Fibroblast of pulmonary artery (primary cell): ENCODE measurements around the gene FBXO44.

ENCODE experiments used
- DNase-seq: peaks from one replicate; pipeline ENCODE4 v3.0.0-alpha.2; 2010; ENCODE audit warnings: low read depth
- H3K4me3 ChIP-seq: replicated peaks from 2 replicates; pipeline ENCODE4 v1.5.1; 2011; ENCODE audit warnings: low read depth, mild to moderate bottlenecking, control low read depth, low read length, moderate library complexity
- TF ChIP-seq, protein P1 (sequence below): IDR thresholded peaks from 2 replicates; pipeline ENCODE4 v1.5.1; 2011; ENCODE audit warnings: mild to moderate bottlenecking, control low read depth, low read length, inconsistent platforms; ENCODE audit errors: missing control alignments

The FBXO44 gene

DNA sequence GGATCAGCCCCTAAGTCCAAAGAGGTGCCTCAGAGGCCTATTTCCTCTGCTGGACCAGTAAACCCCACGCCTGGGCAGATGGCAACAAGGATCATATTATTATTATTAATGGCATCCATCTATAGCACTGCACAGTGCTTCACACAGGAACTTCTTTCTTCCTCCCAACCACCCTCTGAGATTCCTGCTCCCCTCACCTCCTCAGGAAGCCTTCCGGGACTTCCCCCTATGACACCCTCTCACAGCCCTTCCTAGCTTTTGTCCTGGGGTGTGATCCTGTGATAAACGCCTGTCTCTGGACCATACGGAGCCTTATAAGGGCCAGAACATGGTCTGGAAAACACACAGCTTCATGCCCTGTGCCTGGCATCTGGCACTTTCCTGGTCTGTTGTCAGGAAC lies 3.7 kb upstream of the FBXO44 start:
- TF ChIP-seq, protein P1, sequence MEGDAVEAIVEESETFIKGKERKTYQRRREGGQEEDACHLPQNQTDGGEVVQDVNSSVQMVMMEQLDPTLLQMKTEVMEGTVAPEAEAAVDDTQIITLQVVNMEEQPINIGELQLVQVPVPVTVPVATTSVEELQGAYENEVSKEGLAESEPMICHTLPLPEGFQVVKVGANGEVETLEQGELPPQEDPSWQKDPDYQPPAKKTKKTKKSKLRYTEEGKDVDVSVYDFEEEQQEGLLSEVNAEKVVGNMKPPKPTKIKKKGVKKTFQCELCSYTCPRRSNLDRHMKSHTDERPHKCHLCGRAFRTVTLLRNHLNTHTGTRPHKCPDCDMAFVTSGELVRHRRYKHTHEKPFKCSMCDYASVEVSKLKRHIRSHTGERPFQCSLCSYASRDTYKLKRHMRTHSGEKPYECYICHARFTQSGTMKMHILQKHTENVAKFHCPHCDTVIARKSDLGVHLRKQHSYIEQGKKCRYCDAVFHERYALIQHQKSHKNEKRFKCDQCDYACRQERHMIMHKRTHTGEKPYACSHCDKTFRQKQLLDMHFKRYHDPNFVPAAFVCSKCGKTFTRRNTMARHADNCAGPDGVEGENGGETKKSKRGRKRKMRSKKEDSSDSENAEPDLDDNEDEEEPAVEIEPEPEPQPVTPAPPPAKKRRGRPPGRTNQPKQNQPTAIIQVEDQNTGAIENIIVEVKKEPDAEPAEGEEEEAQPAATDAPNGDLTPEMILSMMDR: no peak
- no peak overlapping the region for H3K4me3 ChIP-seq
- no peak for DNase-seq

DNA sequence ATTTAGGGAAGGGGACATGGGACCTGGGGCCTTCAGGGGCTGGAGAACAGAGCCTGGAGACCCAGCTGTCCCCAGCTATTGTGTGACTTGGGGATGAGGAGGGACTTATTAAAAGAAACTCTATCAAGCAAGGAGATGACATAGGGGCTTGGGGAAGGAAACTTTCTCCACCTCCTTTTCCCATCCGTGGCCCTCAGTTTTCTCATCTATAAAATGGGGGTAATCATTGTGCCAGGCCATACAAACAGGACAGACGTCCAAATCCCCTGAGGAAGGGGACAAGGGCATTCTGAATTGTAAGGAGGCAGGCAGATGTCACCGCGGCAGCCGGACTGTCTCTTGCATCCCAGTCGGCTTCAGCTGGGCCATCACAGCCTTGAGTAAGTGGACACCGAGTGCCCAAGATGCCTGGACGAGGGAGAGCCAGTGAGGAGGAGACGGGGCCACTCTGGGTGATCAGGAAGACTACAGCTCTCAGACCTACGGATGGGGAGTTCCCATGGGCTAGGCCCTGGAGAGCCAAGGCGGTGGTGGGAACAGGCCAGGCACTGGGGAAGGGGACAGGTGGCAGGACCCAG lies 2.4 kb upstream of the FBXO44 start:
- TF ChIP-seq, protein P1: no peak
- no peak for DNase-seq
- no peak overlapping the region for H3K4me3 ChIP-seq

DNA sequence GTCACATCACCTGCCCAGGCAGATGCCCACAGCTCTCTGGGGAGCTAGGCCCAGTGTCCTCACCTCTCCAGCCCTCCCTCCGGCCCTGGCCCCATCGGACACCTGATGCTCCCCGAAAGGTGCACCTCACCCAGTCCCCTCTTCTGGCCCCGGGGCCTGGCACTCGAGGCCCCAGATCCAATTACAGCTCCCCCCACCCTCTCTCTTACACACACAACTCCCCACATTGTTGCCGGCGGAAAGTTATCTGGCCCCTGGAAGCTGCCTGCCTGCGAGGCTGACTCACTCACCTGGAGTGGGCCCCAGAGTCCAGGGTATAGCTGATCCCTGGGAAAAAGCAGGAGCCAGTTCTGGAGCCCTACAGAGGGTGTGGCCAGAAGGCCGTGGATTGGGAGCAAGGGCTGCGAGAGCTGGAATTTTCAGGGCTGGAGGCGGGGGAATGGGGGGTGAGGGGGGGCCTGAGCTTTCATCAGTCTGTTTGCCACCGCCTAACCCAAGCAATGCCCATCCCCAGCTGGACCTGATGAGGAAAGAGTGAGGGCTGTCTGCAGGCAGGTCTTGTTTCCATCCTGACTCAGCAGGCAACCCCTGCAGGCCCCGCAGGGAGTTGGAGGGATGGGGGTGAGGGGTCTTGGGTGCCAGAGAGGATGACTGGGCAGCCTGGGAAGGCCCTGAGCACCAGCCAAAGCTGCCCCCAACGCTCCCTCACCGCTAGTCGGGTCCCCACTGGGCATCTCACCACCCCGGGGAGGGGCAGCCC lies 1.4 kb upstream of the FBXO44 start:
- TF ChIP-seq, protein P1: no peak
- DNase-seq: no peak
- H3K4me3 ChIP-seq: no peak overlapping the region

DNA sequence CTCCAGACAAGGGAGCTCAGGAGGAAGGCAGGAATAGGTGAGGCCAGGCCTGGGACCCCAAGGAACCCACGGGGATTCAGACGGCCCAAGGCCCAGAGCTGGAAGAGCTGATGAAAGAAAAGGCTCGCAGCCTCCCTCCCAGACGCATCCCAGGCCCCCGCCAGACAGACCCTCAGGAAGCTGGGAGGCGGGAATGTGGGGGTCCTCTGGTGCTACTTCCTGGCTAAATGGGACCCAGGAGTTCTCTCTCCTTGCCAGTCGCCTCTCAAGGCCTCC lies 878 bp upstream of the FBXO44 start:
- TF ChIP-seq, protein P1: no peak
- H3K4me3 ChIP-seq: no peak overlapping the region

DNA sequence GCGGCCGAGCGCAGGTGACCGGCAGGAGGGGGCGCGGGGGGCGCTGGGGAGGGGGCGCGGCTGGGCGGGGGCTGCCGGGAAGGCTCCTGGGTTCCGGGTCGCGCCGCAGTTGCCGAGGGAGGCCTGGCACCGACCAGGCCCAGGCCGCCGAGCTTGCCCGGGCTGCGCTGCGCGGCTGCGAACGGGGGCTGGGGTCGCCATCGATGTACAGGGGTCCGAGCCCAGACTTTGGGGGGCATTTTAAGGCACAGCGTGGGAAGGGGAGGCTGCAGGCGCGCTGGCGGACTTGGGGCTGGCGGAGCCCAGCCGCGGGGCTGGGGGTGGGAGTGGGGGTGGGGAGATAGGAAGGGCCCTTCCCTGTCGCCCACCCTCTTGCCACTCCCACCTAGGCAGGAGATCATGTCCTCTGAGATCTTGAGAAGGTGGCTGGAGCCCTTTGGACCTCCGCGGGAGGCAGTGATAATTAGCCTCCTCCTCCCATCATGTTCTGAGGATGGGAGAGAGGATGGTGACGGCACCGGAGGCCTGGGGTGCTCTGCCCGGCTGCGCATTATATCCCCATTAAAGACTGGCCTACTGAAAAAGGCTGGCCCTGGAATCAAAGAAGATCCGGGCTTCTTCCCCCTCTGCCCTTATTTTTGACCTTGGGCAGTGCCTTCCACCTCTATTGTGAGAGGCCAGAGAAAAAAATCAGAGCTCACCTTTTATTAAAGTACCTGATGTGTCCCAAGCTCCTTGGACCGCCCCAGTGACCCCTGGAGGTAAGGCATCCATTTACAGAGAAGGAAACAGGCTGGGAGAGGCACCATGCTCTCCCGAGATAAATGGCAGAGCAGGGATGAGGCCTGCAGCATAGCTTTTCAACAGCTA lies 497 bp downstream of the FBXO44 start:
- TF ChIP-seq, protein P1: no peak
- no peak for DNase-seq
- H3K4me3 ChIP-seq: peak overlapping the region; percentile 59

More for the DNA sequence above, 878 bp upstream of the FBXO44 start:
- no peak for DNase-seq

DNA sequence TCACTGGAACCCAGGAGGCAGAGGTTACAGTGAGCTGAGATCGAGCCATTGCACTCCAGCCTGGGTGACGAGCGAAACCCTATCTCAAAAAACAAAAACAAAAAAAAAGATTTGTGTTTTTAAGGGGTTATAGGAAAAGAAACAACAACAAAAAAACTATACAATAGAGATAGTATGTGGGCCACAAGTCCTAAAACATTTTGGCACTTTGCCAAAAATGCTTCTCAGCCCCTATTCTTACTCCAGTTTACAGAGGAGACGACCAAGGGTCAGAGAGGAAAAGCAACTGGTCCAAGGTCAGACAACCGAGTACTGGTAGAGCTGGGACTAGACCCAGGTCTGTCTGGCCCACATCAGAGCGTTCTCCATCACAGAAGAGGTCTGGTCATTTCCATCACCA lies 3.0 kb downstream of the FBXO44 start:
- TF ChIP-seq, protein P1: no peak
- no peak overlapping the region for H3K4me3 ChIP-seq
- no peak for DNase-seq
